CD8-positive, alpha-beta memory T cell (primary cell): ENCODE data around the gene LMNA. TPM values are rescaled to one million over a fixed set of nuclear protein-coding genes. Genes with fewer than 3 reads are reported as not detected.

Source experiments
- CTCF ChIA-PET: fragments of 350-600 bp; sonication (Branson Sonifier 250); formaldehyde crosslinking; loops from one replicate; lab custom pipeline; 2021; ENCODE audit warnings: antibody characterized with exemption; lab: Charles Lee
- POLR2A ChIA-PET: fragments of 350-600 bp; sonication (Branson Sonifier 250); formaldehyde crosslinking; loops from one replicate; lab custom pipeline; 2021; ENCODE audit warnings: antibody characterized with exemption; lab: Charles Lee
- DNase-seq, 5 donors: peaks; one replicate each; pipeline versions ENCODE4 v3.0.0 to v3.0.0-alpha.2; 2020 to 2022; ENCODE audit warnings: mixed read lengths in 1 of 5
- H3K27ac ChIP-seq: one replicate; pipeline ENCODE4 v1.7.0; 2013; ENCODE audit warnings: low read depth, mild to moderate bottlenecking, low read length, moderate library complexity
- H3K27me3 ChIP-seq: 2 replicates; pipeline ENCODE4 v1.7.0; 2013; ENCODE audit warnings: low read length, mild to moderate bottlenecking; ENCODE audit not compliant: insufficient read depth, poor library complexity, severe bottlenecking
- H3K36me3 ChIP-seq: 2 replicates; pipeline ENCODE4 v1.7.0; 2013; ENCODE audit warnings: mild to moderate bottlenecking, low read length, moderate library complexity; ENCODE audit not compliant: insufficient read depth
- H3K4me1 ChIP-seq: 2 replicates; pipeline ENCODE4 v1.7.0; 2013; ENCODE audit warnings: mild to moderate bottlenecking, low read length, moderate library complexity; ENCODE audit not compliant: insufficient read depth
- H3K4me3 ChIP-seq: 2 replicates; pipeline ENCODE4 v1.7.0; 2013; ENCODE audit warnings: mild to moderate bottlenecking, low read length
- H3K9me3 ChIP-seq: 2 replicates; pipeline ENCODE4 v1.7.0; 2013; ENCODE audit warnings: mild to moderate bottlenecking, low read length
- H3K27ac Mint-ChIP-seq, 8 donors: one replicate each; pipeline ENCODE4 v1.8.0; 2020 to 2021; ENCODE audit warnings: mixed read lengths in 8 of 8, mild to moderate bottlenecking in 6 of 8, inconsistent platforms in 3 of 8, moderate library complexity in 3 of 8
- H3K27me3 Mint-ChIP-seq, 2 donors: one replicate each; pipeline ENCODE4 v1.8.0; 2020 to 2021; ENCODE audit warnings: mixed read lengths in 2 of 2, mild to moderate bottlenecking in 1 of 2, moderate library complexity in 1 of 2
- H3K36me3 Mint-ChIP-seq, 3 donors: one replicate each; pipeline ENCODE4 v1.8.0; 2020 to 2021; ENCODE audit warnings: mixed read lengths in 3 of 3, inconsistent platforms in 1 of 3, mild to moderate bottlenecking in 1 of 3
- H3K4me1 Mint-ChIP-seq, 3 donors: one replicate each; pipeline ENCODE4 v1.8.0; 2020 to 2021; ENCODE audit warnings: mixed read lengths in 3 of 3, inconsistent platforms in 1 of 3, mild to moderate bottlenecking in 1 of 3
- H3K4me3 Mint-ChIP-seq, 7 donors: one replicate each; pipeline ENCODE4 v1.8.0; 2020 to 2021; ENCODE audit warnings: mixed read lengths in 7 of 7, mild to moderate bottlenecking in 6 of 7, moderate library complexity in 4 of 7, inconsistent platforms in 2 of 7
- H3K9me3 Mint-ChIP-seq, 5 donors: one replicate each; pipeline ENCODE4 v1.8.0; 2020 to 2022; ENCODE audit warnings: mixed read lengths in 5 of 5, mild to moderate bottlenecking in 3 of 5, moderate library complexity in 2 of 5, inconsistent platforms in 1 of 5
- polyA plus RNA-seq: library from polyadenylated mRNA; unstranded; fragments of 300-500 nt; fragmentation: Illumina TruSeq; gene quantifications from one replicate; pipeline ENCODE4 v1.2.3, GENCODE V29; 2021
- total RNA-seq, 2 experiments: library from RNA; stranded (reverse); gene quantifications; one replicate each; pipeline ENCODE4 v1.2.3, GENCODE V29; 2021

The LMNA gene
- total and polyA plus RNA-seq, 3 experiments from 2014 or later, result 13.9 to 335 (median 325) TPM

GRCh38 chr1:156083800-156084790, 30.4 kb upstream of the LMNA start:
- Mint-ChIP-seq H3K4me3 (peak overlapping the region in 6 of 7 donors; percentile 65 to 82 (median 78)), H3K9me3 (no peaks in the 10 kb centered on the region), H3K4me1 (peaks cover 6 to 16% (median 8%) of the 10 kb centered on the region in 3 donors), H3K27me3 (peaks cover 21 to 35% of the 10 kb centered on the region in 2 donors), H3K36me3 (no peaks in the 10 kb centered on the region), H3K27ac (peak overlapping the region in 1 of 8 donors; percentile 24)
- ChIA-PET CTCF (interaction anchor here (0.7 to 2.1 kb wide), 6 partner anchors 8 to 142 kb away, joined by 3 to 10 read pairs (median 5); no protein-coding TSS in a partner anchor), POLR2A (interaction anchor here (0.6 kb wide), 1 partner anchor 10 kb away, joined by 3 read pairs; no protein-coding TSS in a partner anchor)
- Histone ChIP-seq H3K27me3 (peaks cover 19% of the 10 kb centered on the region), H3K4me3 (no peak overlapping the region), H3K36me3 (no peaks in the 10 kb centered on the region), H3K27ac (no peak overlapping the region), H3K4me1 (peaks cover 6% of the 10 kb centered on the region), H3K9me3 (no peaks in the 10 kb centered on the region)
- no peak for DNase-seq

DNA sequence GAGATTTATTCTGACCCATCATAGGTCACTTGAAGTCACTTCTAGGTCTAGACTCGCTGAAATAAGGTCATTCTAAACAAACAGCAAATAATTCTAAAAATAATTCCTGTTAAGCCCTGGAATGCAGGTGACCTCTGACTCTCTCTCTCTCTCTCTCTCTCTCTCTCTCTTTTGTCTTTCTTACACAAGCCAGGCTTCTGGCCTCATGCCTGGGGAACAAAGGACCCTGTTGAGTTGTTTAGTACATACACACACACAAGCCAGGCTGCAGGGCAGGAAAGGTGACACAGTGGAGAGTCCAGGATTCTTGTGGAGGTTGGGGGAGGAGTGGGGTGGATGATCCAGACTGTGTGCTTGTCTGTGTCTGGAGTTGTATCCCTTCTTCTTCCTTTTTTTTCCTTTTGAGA, 28.3 kb upstream of the LMNA start:
- peaks cover 19% of the 10 kb centered on the region for H3K27me3 ChIP-seq
- Mint-ChIP-seq H3K4me1 (peaks cover 6 to 19% (median 10%) of the 10 kb centered on the region in 3 donors), H3K27me3 (peaks cover 22 to 40% of the 10 kb centered on the region in 2 donors), H3K9me3 (no peaks in the 10 kb centered on the region), H3K27ac (no peak overlapping the region), H3K36me3 (no peaks in the 10 kb centered on the region), H3K4me3 (peak overlapping the region in 2 of 7 donors; percentile 20 to 25)
- ChIA-PET CTCF (interaction anchor here (2.2 kb wide), 1 partner anchor 44 kb away, joined by 7 read pairs; no protein-coding TSS in a partner anchor), POLR2A (no interaction called here)
- H3K36me3 ChIP-seq, result no peaks in the 10 kb centered on the region
- no peak overlapping the region for H3K27ac ChIP-seq
- DNase-seq, result no peak
- no peak overlapping the region for H3K4me3 ChIP-seq
- H3K4me1 ChIP-seq, result peaks cover 10% of the 10 kb centered on the region
- no peaks in the 10 kb centered on the region for H3K9me3 ChIP-seq

GRCh38 chr1:156089704-156090103, 24.8 kb upstream of the LMNA start:
- Histone ChIP-seq H3K4me1 (peaks cover 4% of the 10 kb centered on the region), H3K27ac (no peak overlapping the region), H3K4me3 (no peak overlapping the region), H3K27me3 (peaks cover 3% of the 10 kb centered on the region), H3K36me3 (no peaks in the 10 kb centered on the region), H3K9me3 (no peaks in the 10 kb centered on the region)
- H3K36me3 Mint-ChIP-seq, result no peaks in the 10 kb centered on the region
- H3K9me3 Mint-ChIP-seq, result no peaks in the 10 kb centered on the region
- no peak overlapping the region for H3K4me3 Mint-ChIP-seq
- no peak overlapping the region for H3K27ac Mint-ChIP-seq
- CTCF ChIA-PET, result interaction anchor here (1.5 to 22.4 kb wide), 4 partner anchors 34 to 136 kb away, joined by 5 to 702 read pairs (median 47); partner anchors contain the start of genes LMNA and PMF1
- peaks cover 0 to 5% (median 3%) of the 10 kb centered on the region in 3 donors for H3K4me1 Mint-ChIP-seq
- H3K27me3 Mint-ChIP-seq, result peaks cover 10 to 24% of the 10 kb centered on the region in 2 donors
- DNase-seq, result no peak
- POLR2A ChIA-PET, result no interaction called here

GRCh38 chr1:156090138-156090839, 24.2 kb upstream of the LMNA start:
- CTCF ChIA-PET, result interaction anchor here (0.8 to 22.4 kb wide), 7 partner anchors 15 to 135 kb away, joined by 3 to 702 read pairs (median 5); partner anchors contain the start of genes LMNA and PMF1
- H3K27ac ChIP-seq, result no peak overlapping the region
- POLR2A ChIA-PET, result interaction anchor here (0.6 kb wide), 2 partner anchors 25 to 28 kb away, joined by 3 read pairs; no protein-coding TSS in a partner anchor
- Mint-ChIP-seq H3K9me3 (no peaks in the 10 kb centered on the region), H3K4me3 (peak overlapping the region in 1 of 7 donors; percentile 46), H3K27ac (peak overlapping the region in 2 of 8 donors; percentile 37 to 73), H3K27me3 (peaks cover 10 to 20% of the 10 kb centered on the region in 2 donors), H3K36me3 (no peaks in the 10 kb centered on the region), H3K4me1 (peaks cover 0 to 5% (median 3%) of the 10 kb centered on the region in 3 donors)
- H3K9me3 ChIP-seq, result no peaks in the 10 kb centered on the region
- no peak overlapping the region for H3K4me3 ChIP-seq
- DNase-seq, result no peak
- H3K36me3 ChIP-seq, result no peaks in the 10 kb centered on the region
- peaks cover 4% of the 10 kb centered on the region for H3K4me1 ChIP-seq
- no peaks in the 10 kb centered on the region for H3K27me3 ChIP-seq

DNA sequence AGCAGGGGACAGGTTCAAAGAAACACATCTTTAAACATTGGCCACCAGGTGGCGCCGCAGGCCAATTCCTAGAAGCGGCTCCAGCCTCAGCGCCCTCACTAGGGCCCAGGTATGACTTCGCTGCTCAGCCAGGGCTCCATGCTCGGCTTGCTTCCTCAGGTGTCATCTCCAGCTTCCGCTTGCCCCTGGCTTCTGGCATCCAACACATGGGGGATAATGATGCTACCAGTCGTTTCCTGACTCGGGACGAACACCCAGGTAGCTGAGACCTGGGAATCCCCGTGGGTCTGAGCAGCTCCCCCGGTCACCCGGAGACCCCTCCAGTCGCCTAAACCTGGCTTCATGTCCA, 23.7 kb upstream of the LMNA start:
- Histone ChIP-seq H3K4me1 (peaks cover 7% of the 10 kb centered on the region), H3K27ac (no peak overlapping the region), H3K4me3 (no peak overlapping the region), H3K9me3 (no peaks in the 10 kb centered on the region), H3K27me3 (no peaks in the 10 kb centered on the region), H3K36me3 (no peaks in the 10 kb centered on the region)
- H3K27ac Mint-ChIP-seq, result peak overlapping the region in 2 of 8 donors; percentile 37 to 73
- ChIA-PET CTCF (interaction anchor here (0.8 to 22.4 kb wide), 8 partner anchors 8 to 134 kb away, joined by 3 to 702 read pairs (median 5); partner anchors contain the start of genes LMNA, MEX3A and PMF1), POLR2A (interaction anchor here (0.6 to 0.7 kb wide), 3 partner anchors 24 to 135 kb away, joined by 3 to 8 read pairs (median 3); no protein-coding TSS in a partner anchor)
- DNase-seq, result peak; percentile 75 to 91 (median 83)
- peaks cover 10 to 16% of the 10 kb centered on the region in 2 donors for H3K27me3 Mint-ChIP-seq
- H3K4me3 Mint-ChIP-seq, result peak overlapping the region in 1 of 7 donors; percentile 46
- no peaks in the 10 kb centered on the region for H3K36me3 Mint-ChIP-seq
- no peaks in the 10 kb centered on the region for H3K9me3 Mint-ChIP-seq
- H3K4me1 Mint-ChIP-seq, result peaks cover 3 to 8% (median 5%) of the 10 kb centered on the region in 3 donors

- Histone ChIP-seq H3K27ac (no peak overlapping the region), H3K4me1 (peaks cover 15% of the 10 kb centered on the region), H3K4me3 (no peak overlapping the region), H3K9me3 (no peaks in the 10 kb centered on the region), H3K36me3 (no peaks in the 10 kb centered on the region), H3K27me3 (no peaks in the 10 kb centered on the region)
- Mint-ChIP-seq H3K4me3 (peak overlapping the region in 1 of 7 donors; percentile 48), H3K27ac (peak overlapping the region in 1 of 8 donors; percentile 81), H3K27me3 (peaks cover 10% of the 10 kb centered on the region in 2 donors), H3K4me1 (peaks cover 11 to 16% (median 13%) of the 10 kb centered on the region in 3 donors), H3K9me3 (no peaks in the 10 kb centered on the region), H3K36me3 (no peaks in the 10 kb centered on the region)
- ChIA-PET POLR2A (no interaction called here), CTCF (interaction anchor here (1.5 to 22.4 kb wide), 4 partner anchors 9 to 134 kb away, joined by 5 to 702 read pairs (median 46); partner anchors contain the start of genes LMNA and MEX3A)
- no peak for DNase-seq
Observed at GRCh38 chr1:156091610-156092009, 22.9 kb upstream of the LMNA start.

DNA sequence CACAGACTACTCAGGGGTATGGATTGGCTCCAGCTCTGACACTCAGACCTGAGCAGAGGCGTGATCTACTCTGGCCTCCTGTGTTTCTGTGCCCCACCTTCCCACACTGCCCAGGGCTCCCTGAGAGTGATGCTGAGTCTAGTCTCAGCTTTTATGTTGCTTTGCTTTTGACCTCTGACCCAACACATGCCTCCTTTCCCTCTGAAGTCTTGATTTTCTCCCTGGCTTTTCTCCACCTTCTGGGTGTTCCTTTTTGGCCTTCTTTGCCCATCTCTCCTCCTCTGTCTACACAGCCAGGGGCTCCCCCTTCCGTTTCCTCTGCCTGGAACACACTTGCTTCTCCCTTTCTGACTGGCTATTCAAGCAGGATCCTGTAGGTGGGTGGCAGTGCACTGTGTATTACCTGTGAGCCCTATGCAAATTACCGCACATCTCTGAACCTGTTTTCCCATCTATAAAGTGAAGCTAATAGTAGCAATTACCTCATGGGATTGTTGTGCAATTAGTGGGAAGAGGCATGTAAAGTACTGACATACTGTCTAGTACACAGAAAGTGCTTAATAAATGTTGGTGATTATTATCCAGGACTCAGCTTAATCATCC, 18.5 kb upstream of the LMNA start:
- Histone ChIP-seq H3K4me1 (peaks cover 22% of the 10 kb centered on the region), H3K4me3 (no peak overlapping the region), H3K27ac (peak overlapping the region; percentile 68), H3K9me3 (no peaks in the 10 kb centered on the region), H3K27me3 (no peaks in the 10 kb centered on the region), H3K36me3 (no peaks in the 10 kb centered on the region)
- H3K36me3 Mint-ChIP-seq, result no peaks in the 10 kb centered on the region
- peaks cover 0 to 5% of the 10 kb centered on the region in 2 donors for H3K27me3 Mint-ChIP-seq
- peaks cover 0 to 3% (median 0%) of the 10 kb centered on the region in 5 donors for H3K9me3 Mint-ChIP-seq
- DNase-seq, result no peak
- ChIA-PET POLR2A (interaction anchor here (1.4 to 1.9 kb wide), 2 partner anchors 11 to 19 kb away, joined by 4 to 10 read pairs; partner anchors contain the start of gene LMNA), CTCF (interaction anchor here (1.0 to 22.4 kb wide), 15 partner anchors 11 to 147 kb away, joined by 3 to 702 read pairs (median 6); partner anchors contain the start of genes LMNA, MEX3A and PMF1)
- H3K4me1 Mint-ChIP-seq, result peaks cover 30 to 46% (median 37%) of the 10 kb centered on the region in 3 donors
- peak overlapping the region; percentile 93 to 100 (median 99) for H3K27ac Mint-ChIP-seq
- peak overlapping the region in 4 of 7 donors; percentile 23 to 91 (median 56) for H3K4me3 Mint-ChIP-seq
